CD4-positive, alpha-beta T cell (primary cell): ENCODE data around the gene NKX3-2. TPM values are rescaled to one million over a fixed set of nuclear protein-coding genes. Genes with fewer than 3 reads are reported as not detected.

Source experiments
- ATAC-seq: fragments of 200-7000 bp; cut with Tn5 transposase; one replicate; pipeline ENCODE4 v1.10.0; 2022; ENCODE audit warnings: mild to moderate bottlenecking; ENCODE audit not compliant: poor library complexity
- CTCF ChIA-PET: fragments of 350-600 bp; sonication (Branson Sonifier 250); formaldehyde crosslinking; loops from one replicate; lab custom pipeline; 2021; ENCODE audit warnings: antibody characterized with exemption, inconsistent platforms; lab: Charles Lee
- POLR2A ChIA-PET: fragments of 350-600 bp; sonication (Branson Sonifier 250); formaldehyde crosslinking; loops from one replicate; lab custom pipeline; 2021; ENCODE audit warnings: antibody characterized with exemption, inconsistent platforms; lab: Charles Lee
- DNase-seq, 14 experiments: peaks; one replicate each; pipeline ENCODE4 v3.0.0-alpha.2; 2013 to 2020; ENCODE audit warnings: mixed read lengths in 2 of 14
- H3K27ac ChIP-seq, 2 donors: one replicate each; pipeline versions ENCODE4 v1.5.1 to v1.7.0; 2013; ENCODE audit warnings: low read length in 2 of 2, low read depth in 1 of 2, mild to moderate bottlenecking in 1 of 2
- H3K27me3 ChIP-seq, 2 experiments: 1 replicate in 1 of 2; 2 replicates in 1 of 2; pipeline versions ENCODE4 v1.6.1 to v1.7.0; 2013; ENCODE audit warnings: low read length in 2 of 2, control low read depth in 1 of 2, mild to moderate bottlenecking in 1 of 2, moderate library complexity in 1 of 2; ENCODE audit not compliant: insufficient read depth in 2 of 2, control insufficient read depth in 1 of 2
- H3K36me3 ChIP-seq: one replicate; pipeline ENCODE4 v1.6.1; 2013; ENCODE audit warnings: low read length, control low read depth; ENCODE audit not compliant: insufficient read depth
- H3K4me1 ChIP-seq: one replicate; pipeline ENCODE4 v1.6.1; 2013; ENCODE audit warnings: low read length, control low read depth; ENCODE audit not compliant: insufficient read depth
- H3K4me3 ChIP-seq: one replicate; pipeline ENCODE4 v1.5.1; 2013; ENCODE audit warnings: mild to moderate bottlenecking, low read length, moderate library complexity
- H3K9me3 ChIP-seq, 2 experiments: 1 replicate in 1 of 2; 2 replicates in 1 of 2; pipeline versions ENCODE4 v1.6.1 to v1.7.0; 2013; ENCODE audit warnings: low read length in 2 of 2, mild to moderate bottlenecking in 2 of 2, control low read depth in 1 of 2, moderate library complexity in 1 of 2; ENCODE audit not compliant: control insufficient read depth in 1 of 2, insufficient read depth in 1 of 2
- H3K27ac Mint-ChIP-seq: one replicate; pipeline ENCODE4 v1.8.0; 2020; ENCODE audit warnings: mixed read lengths
- H3K27me3 Mint-ChIP-seq: one replicate; pipeline ENCODE4 v1.8.0; 2021; ENCODE audit warnings: mixed read lengths
- H3K36me3 Mint-ChIP-seq: one replicate; pipeline ENCODE4 v1.8.0; 2021; ENCODE audit warnings: low read depth, mixed read lengths
- H3K4me1 Mint-ChIP-seq: one replicate; pipeline ENCODE4 v1.8.0; 2021; ENCODE audit warnings: low read depth, mixed read lengths
- H3K4me3 Mint-ChIP-seq: one replicate; pipeline ENCODE4 v1.8.0; 2020; ENCODE audit warnings: mild to moderate bottlenecking, mixed read lengths
- H3K9me3 Mint-ChIP-seq: one replicate; pipeline ENCODE4 v1.8.0; 2020; ENCODE audit warnings: mixed read lengths
- intact Hi-C, 2 experiments: fragments of 100-400 bp; cut with DNase I in 1 of 2; cut with micrococcal nuclease in 1 of 2; formaldehyde crosslinking; loops; one replicate each; pipeline versions ENCODE4 v1.15.1 to v1.9.0; 2023 to 2025; cut with DNase I, micrococcal nuclease
- polyA plus RNA-seq, 2 donors: library from polyadenylated mRNA; unstranded; fragments of 120-200 nt; gene quantifications; one replicate each; pipeline ENCODE4 v1.2.1, GENCODE V29; 2013
- total RNA-seq, 174 experiments: library from RNA in 2 of 174; stranded (reverse) in 2 of 174; gene quantifications; one replicate each; pipeline ENCODE4 v1.2.3 and lab custom pipeline; 2021 to 2026
- TF ChIP-seq, protein P1 (sequence below): fragments of 200-600 bp; IDR thresholded peaks from one replicate; pipeline ENCODE4 v1.8.0; 2022; ENCODE audit warnings: antibody characterized with exemption, mild to moderate bottlenecking

NKX3-2 gene
- not detected for total RNA-seq
- not detected for polyA plus RNA-seq (2013, experiment 1 of 2)
- not detected for polyA plus RNA-seq (2013, experiment 2 of 2)
- total RNA-seq (lab: John Stamatoyannopoulos, UW) = 0 to 0.07 (median 0) reads per million in 172 experiments

- ChIA-PET POLR2A (no interaction called here), CTCF (no interaction called here)
- TF ChIP-seq, protein P1, sequence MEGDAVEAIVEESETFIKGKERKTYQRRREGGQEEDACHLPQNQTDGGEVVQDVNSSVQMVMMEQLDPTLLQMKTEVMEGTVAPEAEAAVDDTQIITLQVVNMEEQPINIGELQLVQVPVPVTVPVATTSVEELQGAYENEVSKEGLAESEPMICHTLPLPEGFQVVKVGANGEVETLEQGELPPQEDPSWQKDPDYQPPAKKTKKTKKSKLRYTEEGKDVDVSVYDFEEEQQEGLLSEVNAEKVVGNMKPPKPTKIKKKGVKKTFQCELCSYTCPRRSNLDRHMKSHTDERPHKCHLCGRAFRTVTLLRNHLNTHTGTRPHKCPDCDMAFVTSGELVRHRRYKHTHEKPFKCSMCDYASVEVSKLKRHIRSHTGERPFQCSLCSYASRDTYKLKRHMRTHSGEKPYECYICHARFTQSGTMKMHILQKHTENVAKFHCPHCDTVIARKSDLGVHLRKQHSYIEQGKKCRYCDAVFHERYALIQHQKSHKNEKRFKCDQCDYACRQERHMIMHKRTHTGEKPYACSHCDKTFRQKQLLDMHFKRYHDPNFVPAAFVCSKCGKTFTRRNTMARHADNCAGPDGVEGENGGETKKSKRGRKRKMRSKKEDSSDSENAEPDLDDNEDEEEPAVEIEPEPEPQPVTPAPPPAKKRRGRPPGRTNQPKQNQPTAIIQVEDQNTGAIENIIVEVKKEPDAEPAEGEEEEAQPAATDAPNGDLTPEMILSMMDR = no peak
- H3K36me3 Mint-ChIP-seq = no peaks in the 10 kb centered on the region
- H3K36me3 ChIP-seq = no peaks in the 10 kb centered on the region
- H3K27me3 Mint-ChIP-seq = peaks cover 78% of the 10 kb centered on the region
- H3K27me3 ChIP-seq = peaks cover 81 to 94% of the 10 kb centered on the region in 2 experiments
- H3K4me3 Mint-ChIP-seq = peak within 1 kb of the TSS; percentile 72
- no peak for ATAC-seq
- peak within 1 kb of the TSS; percentile 35 for H3K4me3 ChIP-seq
- DNase-seq = no peak
- peaks cover 77% of the 10 kb centered on the region for H3K4me1 ChIP-seq
- no peak within 1 kb of the TSS for H3K27ac ChIP-seq
- intact Hi-C loops = loop anchor here in 1 of 2 experiments (10.0 kb wide), 1 partner anchor 59 kb away; the partner anchor contains the start of gene RAB28
- no peak within 1 kb of the TSS for H3K27ac Mint-ChIP-seq
- H3K9me3 Mint-ChIP-seq = no peaks in the 10 kb centered on the region
- peaks cover 23 to 64% of the 10 kb centered on the region in 2 experiments for H3K9me3 ChIP-seq
- H3K4me1 Mint-ChIP-seq = peaks cover 67% of the 10 kb centered on the region
Measured at GRCh38 chr4:13543839-13544605, at the start of gene NKX3-2. TSS of gene NKX3-2 (minus strand) at chr4:13544508. CDS start at chr4:13544414, 94 bp downstream.

DNA sequence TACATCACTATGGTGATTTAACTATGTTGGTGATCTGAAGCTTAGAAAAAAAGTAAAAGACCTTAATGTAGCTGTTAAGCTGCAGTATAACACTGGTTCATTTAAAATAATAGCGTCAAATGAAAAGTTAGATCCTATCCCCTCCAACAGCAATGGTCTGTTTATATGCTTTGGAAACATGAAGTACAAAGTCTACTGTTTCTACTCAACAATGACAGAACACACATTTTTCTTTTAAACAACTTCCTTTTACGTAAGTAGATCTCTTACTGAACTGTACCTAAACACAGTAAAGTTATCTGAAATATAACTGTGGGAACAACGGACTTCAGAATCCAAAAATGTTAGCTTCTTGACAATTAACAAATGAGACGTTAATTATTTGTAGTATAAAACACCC is 47.9 kb upstream of the NKX3-2 start:
- DNase-seq = no peak
- no peaks in the 10 kb centered on the region for H3K4me1 ChIP-seq
- no peaks in the 10 kb centered on the region for H3K9me3 ChIP-seq
- H3K27me3 ChIP-seq = no peaks in the 10 kb centered on the region
- Mint-ChIP-seq H3K36me3 (peaks cover 85% of the 10 kb centered on the region), H3K27me3 (no peaks in the 10 kb centered on the region), H3K27ac (no peak overlapping the region), H3K4me1 (no peaks in the 10 kb centered on the region), H3K4me3 (no peak overlapping the region), H3K9me3 (no peaks in the 10 kb centered on the region)
- POLR2A ChIA-PET = no interaction called here
- no peak overlapping the region for H3K27ac ChIP-seq
- ATAC-seq = no peak
- peaks cover 89% of the 10 kb centered on the region for H3K36me3 ChIP-seq
- CTCF ChIA-PET = no interaction called here
- intact Hi-C loops = no loop called here
- TF ChIP-seq, protein P1 = no peak
- no peak overlapping the region for H3K4me3 ChIP-seq

DNA sequence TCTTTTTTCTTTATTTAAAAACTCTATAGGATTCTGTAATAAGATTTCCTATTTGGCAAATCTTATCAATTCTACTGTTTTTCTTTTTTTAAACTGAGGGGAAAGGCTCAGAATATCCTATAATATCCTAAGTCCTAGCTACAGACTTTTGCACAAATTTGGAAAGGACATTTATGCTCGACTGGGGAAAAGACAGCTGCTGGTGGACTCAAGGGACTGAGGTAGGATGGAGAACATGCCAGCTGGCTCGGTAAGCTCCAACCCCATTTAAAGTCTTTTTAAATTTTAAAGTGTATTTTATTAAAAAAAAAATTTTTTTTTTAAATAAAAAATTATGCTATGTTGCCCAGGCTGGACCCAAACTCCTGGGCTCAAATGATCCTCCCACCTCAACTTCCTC is 46.5 kb upstream of the NKX3-2 start:
- ATAC-seq = no peak
- ChIA-PET POLR2A (no interaction called here), CTCF (no interaction called here)
- no peak overlapping the region for H3K27ac Mint-ChIP-seq
- no peaks in the 10 kb centered on the region for H3K27me3 ChIP-seq
- H3K4me1 ChIP-seq = no peaks in the 10 kb centered on the region
- H3K36me3 Mint-ChIP-seq = peaks cover 85% of the 10 kb centered on the region
- H3K9me3 ChIP-seq = no peaks in the 10 kb centered on the region
- peaks cover 90% of the 10 kb centered on the region for H3K36me3 ChIP-seq
- no peaks in the 10 kb centered on the region for H3K4me1 Mint-ChIP-seq
- H3K4me3 ChIP-seq = no peak overlapping the region
- H3K27ac ChIP-seq = no peak overlapping the region
- TF ChIP-seq, protein P1 = no peak
- intact Hi-C loops = loop anchor here in 1 of 2 experiments (2.0 kb wide), 1 partner anchor 20 kb away; no protein-coding TSS in a partner anchor
- DNase-seq = no peak
- no peaks in the 10 kb centered on the region for H3K9me3 Mint-ChIP-seq
- no peak overlapping the region for H3K4me3 Mint-ChIP-seq
- no peaks in the 10 kb centered on the region for H3K27me3 Mint-ChIP-seq
